ENCODE results near the gene HOXD11.

The HOXD11 gene

GRCh38 chr2:176084611-176085119, 22.4 kb upstream of the HOXD11 start:
- H3K4me1 ChIP-seq (ENCODE audit: control insufficient read depth, insufficient read depth, low read length) = peaks cover 26% of the 10 kb centered on the region
- peaks cover 3% of the 10 kb centered on the region for H3K9me3 ChIP-seq (ENCODE audit: control insufficient read depth, low read length)
- peaks cover 97% of the 10 kb centered on the region for H3K27me3 ChIP-seq (ENCODE audit: control insufficient read depth, insufficient read depth, low read length)
- H3K36me3 ChIP-seq (ENCODE audit: control insufficient read depth, insufficient read depth, low read length) = no peaks in the 10 kb centered on the region
- no peak overlapping the region for H3K9ac ChIP-seq (ENCODE audit: low read length)
- H3K4me3 ChIP-seq (ENCODE audit: low read length) = no peak overlapping the region

DNA sequence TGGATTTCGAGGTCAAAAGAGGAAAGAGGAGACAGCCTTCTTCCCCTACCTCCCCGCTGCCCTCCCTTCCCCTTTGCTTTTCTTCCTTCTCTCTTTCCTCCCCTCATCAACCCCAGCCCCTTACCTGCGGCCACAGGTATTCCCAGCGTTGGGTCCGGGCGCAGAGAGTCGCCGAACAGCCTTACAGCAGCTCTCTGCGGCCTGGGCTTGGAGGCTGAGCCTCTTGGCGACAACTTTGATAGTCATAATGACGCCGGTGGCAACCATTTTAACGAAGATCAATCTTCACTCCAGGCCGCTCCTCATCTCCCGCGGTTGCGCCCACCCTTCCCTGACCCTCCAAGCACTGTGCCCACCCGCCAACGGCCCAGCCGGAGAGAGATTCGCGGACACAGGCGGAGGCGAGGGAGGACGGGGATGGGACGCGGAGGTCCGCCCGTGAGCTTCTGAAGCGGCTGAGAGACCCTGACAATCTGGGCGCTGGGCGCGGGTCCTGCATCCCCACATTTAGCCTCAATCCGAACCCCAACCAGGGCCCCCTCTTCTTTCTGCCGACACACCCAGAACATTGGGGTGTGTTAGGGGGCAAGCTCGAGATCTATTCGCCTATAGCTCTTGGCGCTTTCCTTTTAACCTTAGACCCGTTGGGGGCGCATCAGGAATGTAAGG, 21.8 kb upstream of the HOXD11 start:
- Histone ChIP-seq H3K4me1 (ENCODE audit: control insufficient read depth, insufficient read depth, low read length) (peaks cover 24% of the 10 kb centered on the region), H3K9me3 (ENCODE audit: control insufficient read depth, low read length) (peaks cover 3% of the 10 kb centered on the region), H3K9ac (ENCODE audit: low read length) (no peak overlapping the region), H3K27me3 (ENCODE audit: control insufficient read depth, insufficient read depth, low read length) (peaks cover 99% of the 10 kb centered on the region), H3K4me3 (ENCODE audit: low read length) (no peak overlapping the region), H3K36me3 (ENCODE audit: control insufficient read depth, insufficient read depth, low read length) (no peaks in the 10 kb centered on the region)

GRCh38 chr2:176085861-176086771, 21.0 kb upstream of the HOXD11 start:
- no peak overlapping the region for H3K4me3 ChIP-seq (ENCODE audit: low read length)
- peaks cover 100% of the 10 kb centered on the region for H3K27me3 ChIP-seq (ENCODE audit: control insufficient read depth, insufficient read depth, low read length)
- H3K4me1 ChIP-seq (ENCODE audit: control insufficient read depth, insufficient read depth, low read length) = peaks cover 20% of the 10 kb centered on the region
- peaks cover 3% of the 10 kb centered on the region for H3K9me3 ChIP-seq (ENCODE audit: control insufficient read depth, low read length)
- H3K36me3 ChIP-seq (ENCODE audit: control insufficient read depth, insufficient read depth, low read length) = no peaks in the 10 kb centered on the region
- H3K9ac ChIP-seq (ENCODE audit: low read length) = no peak overlapping the region

DNA sequence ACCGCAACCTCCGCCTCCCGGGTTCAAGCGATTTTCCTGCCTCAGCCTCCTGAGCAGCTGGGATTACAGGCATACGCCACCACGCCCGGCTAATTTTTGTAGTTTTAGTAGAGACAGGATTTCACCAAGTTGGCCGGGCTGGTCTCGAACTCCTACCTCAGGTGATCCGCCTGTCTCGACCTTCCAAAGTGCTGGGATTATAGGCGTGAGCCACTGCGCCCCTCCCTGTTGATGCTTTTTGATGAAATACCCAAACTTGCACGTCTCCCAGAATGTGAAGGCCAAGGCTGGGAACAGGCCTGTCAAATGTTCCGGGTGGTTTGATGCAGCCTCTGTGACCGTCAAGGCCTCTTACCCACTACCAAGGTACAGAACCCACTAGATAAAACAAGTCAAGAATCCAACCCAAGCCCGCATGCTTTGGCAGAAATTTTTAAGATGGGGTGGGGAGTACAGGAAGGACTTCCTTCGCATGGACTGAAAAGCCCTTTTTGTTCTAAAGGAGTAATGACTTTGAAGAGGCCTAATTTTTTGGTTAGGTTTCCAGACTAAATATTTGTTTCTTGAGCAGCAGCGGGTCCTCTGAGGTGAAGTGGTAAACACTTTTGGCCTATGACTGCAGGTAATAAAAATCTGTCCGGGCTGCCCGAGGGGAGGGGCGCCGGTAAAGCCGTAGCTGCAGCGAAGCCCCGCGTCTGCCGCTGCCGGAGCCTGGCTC, 19.6 kb upstream of the HOXD11 start:
- peaks cover 99% of the 10 kb centered on the region for H3K27me3 ChIP-seq (ENCODE audit: control insufficient read depth, insufficient read depth, low read length)
- H3K9ac ChIP-seq (ENCODE audit: low read length) = no peak overlapping the region
- no peak overlapping the region for H3K4me3 ChIP-seq (ENCODE audit: low read length)
- H3K9me3 ChIP-seq (ENCODE audit: control insufficient read depth, low read length) = peaks cover 3% of the 10 kb centered on the region
- no peaks in the 10 kb centered on the region for H3K36me3 ChIP-seq (ENCODE audit: control insufficient read depth, insufficient read depth, low read length)
- peaks cover 20% of the 10 kb centered on the region for H3K4me1 ChIP-seq (ENCODE audit: control insufficient read depth, insufficient read depth, low read length)

DNA sequence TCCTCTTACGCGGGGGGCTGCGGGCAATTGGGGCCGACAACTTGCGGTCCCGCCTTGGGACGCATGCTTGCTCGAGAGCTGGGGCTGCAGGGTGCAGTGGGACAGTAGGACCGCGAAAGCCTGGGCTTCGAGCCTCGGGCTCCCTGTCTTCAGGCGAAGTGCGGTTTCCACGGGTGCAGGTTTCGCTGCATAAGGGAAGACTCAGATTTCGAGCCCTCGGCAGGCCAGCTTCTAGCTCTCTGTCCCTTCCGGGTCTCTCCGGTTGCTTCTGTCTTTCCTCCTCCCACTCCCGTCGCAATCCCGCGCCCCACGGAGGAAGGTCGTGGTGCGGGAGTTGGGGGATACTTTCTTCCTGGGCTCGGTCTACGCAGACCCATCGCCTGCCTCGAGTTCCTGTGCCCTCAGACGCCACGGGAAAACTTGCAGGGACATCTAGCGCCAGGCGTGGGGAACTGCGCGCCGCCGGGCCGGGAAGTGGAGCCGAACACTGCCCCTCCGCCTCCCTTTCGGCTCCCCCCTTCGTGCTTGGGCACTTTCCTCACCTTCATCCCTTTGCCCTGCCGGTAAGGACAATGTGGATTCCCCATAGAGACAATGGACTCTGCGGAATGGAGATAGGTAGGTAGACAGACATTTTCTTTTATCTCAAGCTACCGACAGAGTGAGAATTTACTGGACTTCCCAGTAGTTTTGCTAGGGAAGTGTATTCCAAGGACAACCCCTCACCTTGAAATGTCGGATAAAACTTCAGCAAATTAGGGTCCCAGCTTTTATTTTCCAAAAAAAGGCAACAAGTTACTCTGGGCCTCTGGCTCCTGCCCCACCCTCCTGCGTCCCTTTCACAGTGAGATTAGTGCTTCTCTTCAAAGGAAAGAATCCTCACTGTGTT, 18.8 kb upstream of the HOXD11 start:
- Histone ChIP-seq H3K36me3 (ENCODE audit: control insufficient read depth, insufficient read depth, low read length) (no peaks in the 10 kb centered on the region), H3K9ac (ENCODE audit: low read length) (no peak overlapping the region), H3K27me3 (ENCODE audit: control insufficient read depth, insufficient read depth, low read length) (peaks cover 98% of the 10 kb centered on the region), H3K4me1 (ENCODE audit: control insufficient read depth, insufficient read depth, low read length) (peaks cover 23% of the 10 kb centered on the region), H3K9me3 (ENCODE audit: control insufficient read depth, low read length) (peaks cover 3% of the 10 kb centered on the region), H3K4me3 (ENCODE audit: low read length) (peak overlapping the region; percentile 17)

DNA sequence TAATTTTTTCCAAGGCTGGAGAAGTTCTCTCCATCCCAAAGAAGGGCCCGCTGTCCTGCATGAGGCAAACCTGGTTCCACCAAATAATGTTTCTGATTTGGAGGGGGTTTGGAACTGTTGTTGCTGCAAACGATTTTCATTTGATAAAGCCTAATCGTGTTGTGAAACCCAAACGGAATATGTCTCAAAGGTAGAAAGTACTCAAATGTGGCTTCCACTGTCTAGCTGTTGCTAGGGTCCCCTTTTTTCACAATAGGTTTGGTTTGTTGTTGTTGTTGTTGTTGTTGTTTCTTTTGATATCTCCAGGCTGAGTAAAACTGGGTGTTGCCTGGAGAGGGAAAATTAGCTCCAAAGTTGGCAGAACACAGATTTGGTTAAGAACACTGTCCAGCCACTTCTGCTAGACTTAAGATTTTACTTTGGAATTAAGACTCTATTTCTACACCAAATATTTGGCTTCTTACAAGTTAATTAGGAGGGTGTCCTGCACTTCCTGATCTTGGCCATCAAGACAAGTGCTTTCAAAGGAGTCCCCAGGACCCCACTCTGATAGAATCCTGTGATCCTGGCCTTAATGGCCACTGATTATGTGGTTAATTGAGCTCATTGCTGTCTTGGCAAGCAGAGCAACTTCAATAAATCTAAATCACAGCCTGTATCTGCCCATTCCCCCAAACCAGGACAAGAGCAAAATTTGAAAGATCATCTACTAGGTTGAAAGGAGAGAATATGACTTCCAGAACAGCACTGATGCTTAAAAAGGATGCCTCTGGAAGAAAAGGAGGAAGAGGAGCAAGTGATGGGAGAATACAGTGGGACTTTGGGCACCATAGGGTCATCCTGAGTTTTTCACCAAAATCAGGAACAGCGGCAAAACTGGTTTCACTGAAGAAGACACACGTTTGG, 17.9 kb upstream of the HOXD11 start:
- Histone ChIP-seq H3K36me3 (ENCODE audit: control insufficient read depth, insufficient read depth, low read length) (no peaks in the 10 kb centered on the region), H3K9ac (ENCODE audit: low read length) (no peak overlapping the region), H3K4me1 (ENCODE audit: control insufficient read depth, insufficient read depth, low read length) (peaks cover 27% of the 10 kb centered on the region), H3K4me3 (ENCODE audit: low read length) (no peak overlapping the region), H3K9me3 (ENCODE audit: control insufficient read depth, low read length) (peaks cover 3% of the 10 kb centered on the region), H3K27me3 (ENCODE audit: control insufficient read depth, insufficient read depth, low read length) (peaks cover 98% of the 10 kb centered on the region)

- Histone ChIP-seq H3K9me3 (ENCODE audit: control insufficient read depth, low read length) (no peaks in the 10 kb centered on the region), H3K4me3 (ENCODE audit: low read length) (no peak overlapping the region), H3K27me3 (ENCODE audit: control insufficient read depth, insufficient read depth, low read length) (peaks cover 98% of the 10 kb centered on the region), H3K36me3 (ENCODE audit: control insufficient read depth, insufficient read depth, low read length) (no peaks in the 10 kb centered on the region), H3K9ac (ENCODE audit: low read length) (no peak overlapping the region), H3K4me1 (ENCODE audit: control insufficient read depth, insufficient read depth, low read length) (peaks cover 27% of the 10 kb centered on the region)
Measured at GRCh38 chr2:176089843-176090395, 17.2 kb upstream of the HOXD11 start.

GRCh38 chr2:176090862-176091261, 16.2 kb upstream of the HOXD11 start:
- no peak overlapping the region for H3K9ac ChIP-seq (ENCODE audit: low read length)
- peaks cover 98% of the 10 kb centered on the region for H3K27me3 ChIP-seq (ENCODE audit: control insufficient read depth, insufficient read depth, low read length)
- no peaks in the 10 kb centered on the region for H3K36me3 ChIP-seq (ENCODE audit: control insufficient read depth, insufficient read depth, low read length)
- peaks cover 21% of the 10 kb centered on the region for H3K4me1 ChIP-seq (ENCODE audit: control insufficient read depth, insufficient read depth, low read length)
- H3K9me3 ChIP-seq (ENCODE audit: control insufficient read depth, low read length) = no peaks in the 10 kb centered on the region
- no peak overlapping the region for H3K4me3 ChIP-seq (ENCODE audit: low read length)

GRCh38 chr2:176091329-176092258, 15.5 kb upstream of the HOXD11 start:
- H3K4me1 ChIP-seq (ENCODE audit: control insufficient read depth, insufficient read depth, low read length) = peaks cover 16% of the 10 kb centered on the region
- H3K4me3 ChIP-seq (ENCODE audit: low read length) = no peak overlapping the region
- H3K9me3 ChIP-seq (ENCODE audit: control insufficient read depth, low read length) = no peaks in the 10 kb centered on the region
- no peak overlapping the region for H3K9ac ChIP-seq (ENCODE audit: low read length)
- peaks cover 97% of the 10 kb centered on the region for H3K27me3 ChIP-seq (ENCODE audit: control insufficient read depth, insufficient read depth, low read length)
- no peaks in the 10 kb centered on the region for H3K36me3 ChIP-seq (ENCODE audit: control insufficient read depth, insufficient read depth, low read length)

Data from mucosa of stomach (tissue), 1 donor.